Thoracic aorta (tissue), 2 donors: ENCODE measurements around the gene TMTC2. TPM values are rescaled to one million over a fixed set of nuclear protein-coding genes. Genes with fewer than 3 reads are reported as not detected.

ENCODE experiments used
- ATAC-seq: fragments of 150-250 bp; one replicate; pipeline ENCODE4 v1.8.0; 2017; ENCODE audit warnings: low read depth; ENCODE audit not compliant: insufficient number of reproducible peaks, low FRiP score
- DNase-seq: peaks from one replicate; pipeline ENCODE4 v3.0.0-alpha.2; 2020; ENCODE audit warnings: low spot score
- H3K27ac ChIP-seq, 2 donors: fragments of 200-600 bp; sonication (generic); 1 replicate in 1 of 2; 2 replicates in 1 of 2; pipeline ENCODE4 v1.5.1; 2016; ENCODE audit warnings: mild to moderate bottlenecking in 2 of 2, moderate library complexity in 2 of 2
- H3K27me3 ChIP-seq: fragments of 200-600 bp; sonication (generic); replicated peaks from 2 replicates; pipeline ENCODE4 v1.6.0; 2016; ENCODE audit warnings: mild to moderate bottlenecking; ENCODE audit not compliant: insufficient read depth
- H3K36me3 ChIP-seq: fragments of 200-600 bp; sonication (generic); one replicate; pipeline ENCODE4 v1.5.1; 2016
- H3K4me1 ChIP-seq, 2 donors: fragments of 200-600 bp; sonication (generic); 1 replicate in 1 of 2; 2 replicates in 1 of 2; pipeline versions ENCODE4 v1.5.1 to v1.6.0; 2016; ENCODE audit warnings: low read depth in 2 of 2, mild to moderate bottlenecking in 1 of 2; ENCODE audit not compliant: control insufficient read depth in 1 of 2
- H3K4me3 ChIP-seq: fragments of 200-600 bp; sonication (generic); 2 replicates; pipeline ENCODE4 v1.5.1; 2016; ENCODE audit warnings: mild to moderate bottlenecking
- H3K9me3 ChIP-seq: fragments of 200-600 bp; sonication (generic); 2 replicates; pipeline ENCODE4 v1.5.1; 2016
- CTCF ChIP-seq: fragments of 200-600 bp; sonication (generic); IDR thresholded peaks from one replicate; pipeline ENCODE4 v1.5.1; 2019; ENCODE audit warnings: antibody characterized with exemption
- total RNA-seq, 2 donors: library from RNA; depleted of rRNA; stranded (reverse); fragments of >200 nt; gene quantifications; one replicate each; pipeline versions ENCODE4 v1.1.0 to v1.2.3, GENCODE V29; 2016

The TMTC2 gene
- total RNA-seq, 2 donors from 2014 or later = 2.8 to 8.6 TPM

- Histone ChIP-seq H3K36me3 (no peaks in the 10 kb centered on the region), H3K27me3 (peaks cover 3% of the 10 kb centered on the region), H3K27ac (no peak overlapping the region), H3K9me3 (no peaks in the 10 kb centered on the region), H3K4me1 (no peaks in the 10 kb centered on the region), H3K4me3 (no peak overlapping the region)
- DNase-seq = no peak
- no peak for ATAC-seq
- TF ChIP-seq CTCF = no peak
Observed at GRCh38 chr12:83065562-83065961, 378.9 kb downstream of the TMTC2 start.

GRCh38 chr12:83067981-83068380 lies 381.3 kb downstream of the TMTC2 start:
- Histone ChIP-seq H3K9me3 (no peaks in the 10 kb centered on the region), H3K36me3 (no peaks in the 10 kb centered on the region), H3K4me3 (no peak overlapping the region), H3K4me1 (no peaks in the 10 kb centered on the region), H3K27ac (no peak overlapping the region), H3K27me3 (peaks cover 3% of the 10 kb centered on the region)
- no peak for TF ChIP-seq CTCF
- DNase-seq (no peak), ATAC-seq (no peak)

DNA sequence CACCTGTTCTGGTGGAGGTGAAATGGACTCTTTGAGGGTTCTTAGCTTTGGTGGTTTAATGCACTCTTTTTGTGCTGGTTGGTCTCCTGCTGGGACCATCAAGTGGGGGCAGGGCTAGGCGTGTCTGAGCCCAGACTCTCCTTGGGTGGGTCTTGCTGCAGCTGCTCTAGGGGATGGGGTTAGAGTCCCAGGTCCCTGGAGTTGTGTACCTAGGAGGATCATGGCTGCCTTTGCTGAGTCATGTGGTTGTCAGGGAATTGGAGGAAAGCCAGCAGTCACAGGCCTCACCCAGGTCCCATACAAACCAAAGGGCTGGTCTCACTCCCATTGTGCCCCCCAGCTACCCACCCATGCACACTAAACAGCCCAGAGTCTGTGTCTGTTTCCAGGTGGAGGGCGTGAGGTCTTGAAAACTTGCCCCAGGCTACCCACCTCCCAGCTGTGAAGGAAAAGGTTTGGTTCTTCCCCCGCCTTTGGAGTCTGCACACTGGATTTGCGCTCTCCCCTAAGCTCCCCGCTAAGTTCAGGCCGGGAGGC lies 387.7 kb downstream of the TMTC2 start:
- no peak overlapping the region for H3K27ac ChIP-seq
- no peak for TF ChIP-seq CTCF
- DNase-seq (no peak), ATAC-seq (no peak)
- H3K36me3 ChIP-seq = no peaks in the 10 kb centered on the region
- no peak overlapping the region for H3K4me3 ChIP-seq
- H3K4me1 ChIP-seq = no peaks in the 10 kb centered on the region
- no peaks in the 10 kb centered on the region for H3K9me3 ChIP-seq
- no peaks in the 10 kb centered on the region for H3K27me3 ChIP-seq

DNA sequence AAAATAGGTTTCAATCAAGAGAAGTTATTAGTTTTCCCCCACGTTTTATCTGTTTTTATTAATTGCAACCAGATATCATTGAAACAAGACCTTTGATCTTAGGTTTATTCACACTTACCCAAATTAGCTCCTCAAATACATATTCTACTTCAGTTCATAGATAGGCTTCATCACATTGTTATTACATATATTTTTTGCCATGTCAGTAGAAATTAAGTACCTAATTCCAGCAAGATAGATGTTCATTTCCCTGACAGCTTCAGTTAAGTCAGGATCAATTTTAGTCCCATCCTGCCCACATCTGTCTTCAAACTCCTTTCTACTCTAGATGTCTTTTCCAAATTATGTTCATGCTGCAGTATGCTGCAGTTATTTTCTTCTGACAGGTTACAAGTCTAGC lies 388.8 kb downstream of the TMTC2 start:
- Histone ChIP-seq H3K27ac (no peak overlapping the region), H3K27me3 (no peaks in the 10 kb centered on the region), H3K9me3 (no peaks in the 10 kb centered on the region), H3K4me3 (no peak overlapping the region), H3K4me1 (no peaks in the 10 kb centered on the region), H3K36me3 (no peaks in the 10 kb centered on the region)
- no peak for ATAC-seq
- no peak for TF ChIP-seq CTCF
- no peak for DNase-seq

DNA sequence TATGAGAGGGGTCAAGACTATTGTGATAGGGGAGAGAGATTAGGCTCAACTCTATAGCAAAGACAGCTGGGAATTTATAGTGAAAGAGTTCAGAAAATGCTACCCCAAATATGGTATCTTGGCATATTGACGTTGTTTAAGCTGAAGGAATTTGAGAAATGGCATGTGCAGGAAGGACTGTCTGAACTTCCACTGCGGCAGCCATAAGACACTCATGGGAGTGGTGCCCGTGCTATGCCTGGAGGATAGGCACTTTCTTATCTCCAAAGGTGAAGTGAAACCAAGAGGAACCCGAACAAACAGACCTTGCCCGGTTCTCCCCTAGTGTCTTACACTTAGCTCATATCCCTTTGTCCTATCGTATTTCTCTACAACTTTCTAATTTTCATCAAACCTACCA lies 390.3 kb downstream of the TMTC2 start:
- no peak for TF ChIP-seq CTCF
- Histone ChIP-seq H3K36me3 (no peaks in the 10 kb centered on the region), H3K27ac (no peak overlapping the region), H3K4me3 (no peak overlapping the region), H3K9me3 (no peaks in the 10 kb centered on the region), H3K27me3 (no peaks in the 10 kb centered on the region), H3K4me1 (no peaks in the 10 kb centered on the region)
- ATAC-seq (no peak), DNase-seq (no peak)
